Measurements from ENCODE around the gene ACTRT2.

Gene ACTRT2

GRCh38 chr1:3019007-3019515, 2.2 kb upstream of the ACTRT2 start:
- no peak for DNase-seq

- DNase-seq: no peak
Observed at GRCh38 chr1:3019516-3020051, 1.7 kb upstream of the ACTRT2 start.

GRCh38 chr1:3020263-3020909, 881 bp upstream of the ACTRT2 start:
- no peak for DNase-seq

- no peak for DNase-seq
Observed at GRCh38 chr1:3021801-3022401, 634 bp downstream of the ACTRT2 start.

- no peak for DNase-seq
Observed at GRCh38 chr1:3022511-3022973, 1.3 kb downstream of the ACTRT2 start.

- no peak for DNase-seq
Observed at GRCh38 chr1:3022976-3023375, 1.7 kb downstream of the ACTRT2 start.

- DNase-seq: no peak
Observed at GRCh38 chr1:3024019-3024418, 2.8 kb downstream of the ACTRT2 start.

GRCh38 chr1:3024588-3024987, 3.3 kb downstream of the ACTRT2 start:
- no peak for DNase-seq

GRCh38 chr1:3026124-3026523, 4.9 kb downstream of the ACTRT2 start:
- no peak for DNase-seq

GRCh38 chr1:3026581-3027391, 5.5 kb downstream of the ACTRT2 start:
- no peak for DNase-seq

GRCh38 chr1:3027611-3028371, 6.5 kb downstream of the ACTRT2 start:
- no peak for DNase-seq

- DNase-seq: no peak
Observed at GRCh38 chr1:3028531-3029282, 7.4 kb downstream of the ACTRT2 start.

- DNase-seq: no peak
Observed at GRCh38 chr1:3029481-3029961, 8.3 kb downstream of the ACTRT2 start.

- no peak for DNase-seq
Observed at GRCh38 chr1:3029991-3030662, 8.9 kb downstream of the ACTRT2 start.

- DNase-seq: no peak
Observed at GRCh38 chr1:3030663-3031381, 9.6 kb downstream of the ACTRT2 start.

GRCh38 chr1:3031401-3032221, 10.3 kb downstream of the ACTRT2 start:
- DNase-seq: no peak

GRCh38 chr1:3032371-3033039, 11.2 kb downstream of the ACTRT2 start:
- DNase-seq: no peak

GRCh38 chr1:3033040-3033789, 11.9 kb downstream of the ACTRT2 start:
- peak; percentile 17 to 27 for DNase-seq

Data from stimulated activated CD4-positive, alpha-beta T cell treated with anti-CD3 and anti-CD28 coated beads, Interleukin-2, amount 100 ng/mL, for 24 hours (primary cell).